Endodermal cell (in vitro differentiated cells): ENCODE results near the gene LSM4. TPM values are rescaled to one million over a fixed set of nuclear protein-coding genes. Genes with fewer than 3 reads are reported as not detected.

Source experiments
- DNase-seq: peaks from one replicate; pipeline ENCODE4 v3.0.0-alpha.2; 2017
- H3K27ac ChIP-seq: 2 replicates; pipeline ENCODE4 v1.5.1; 2013; ENCODE audit warnings: mild to moderate bottlenecking, low read depth, low read length, moderate library complexity
- H3K27me3 ChIP-seq: 2 replicates; pipeline ENCODE4 v1.6.1; 2013; ENCODE audit warnings: mild to moderate bottlenecking, low read length, moderate library complexity; ENCODE audit not compliant: insufficient read depth, control insufficient read depth, poor library complexity, severe bottlenecking
- H3K36me3 ChIP-seq: 2 replicates; pipeline ENCODE4 v1.7.0; 2013; ENCODE audit warnings: mild to moderate bottlenecking, low read length, moderate library complexity; ENCODE audit not compliant: control insufficient read depth, insufficient read depth
- H3K4me1 ChIP-seq: one replicate; pipeline ENCODE4 v1.7.0; 2013; ENCODE audit warnings: low read length; ENCODE audit not compliant: control insufficient read depth, insufficient read depth
- H3K4me3 ChIP-seq: 2 replicates; pipeline ENCODE4 v1.5.1; 2013; ENCODE audit warnings: mild to moderate bottlenecking, low read length, moderate library complexity
- H3K9ac ChIP-seq: 2 replicates; pipeline ENCODE4 v1.6.1; 2013; ENCODE audit warnings: mild to moderate bottlenecking, low read length, moderate library complexity; ENCODE audit not compliant: poor library complexity, severe bottlenecking; ENCODE audit errors: extremely low read depth
- H3K9me3 ChIP-seq: 2 replicates; pipeline ENCODE4 v1.6.1; 2013; ENCODE audit warnings: mild to moderate bottlenecking, low read length, moderate library complexity; ENCODE audit not compliant: control insufficient read depth
- H3K27ac Mint-ChIP-seq: 2 replicates; pipeline ENCODE4 v1.8.0; 2020; ENCODE audit warnings: mixed read lengths
- H3K27me3 Mint-ChIP-seq: 2 replicates; pipeline ENCODE4 v1.8.0; 2021; ENCODE audit warnings: mild to moderate bottlenecking, mixed read lengths; ENCODE audit not compliant: insufficient read depth
- H3K36me3 Mint-ChIP-seq: 2 replicates; pipeline ENCODE4 v1.8.0; 2020; ENCODE audit warnings: low read depth, mixed read lengths
- H3K4me1 Mint-ChIP-seq: 2 replicates; pipeline ENCODE4 v1.8.0; 2020; ENCODE audit warnings: mixed read lengths
- H3K4me3 Mint-ChIP-seq: 2 replicates; pipeline ENCODE4 v1.8.0; 2020; ENCODE audit warnings: mild to moderate bottlenecking, moderate library complexity, mixed read lengths
- H3K9me3 Mint-ChIP-seq: 2 replicates; pipeline ENCODE4 v1.8.0; 2020; ENCODE audit warnings: mild to moderate bottlenecking, mixed read lengths
- WGBS, 2 experiments: methylation state at CpG; one replicate each; pipeline versions ENCODE4 v1.1.5 to v1.1.7; 2013; ENCODE audit warnings: missing lambda C conversion rate in 2 of 2, mixed read lengths in 1 of 2; ENCODE audit not compliant: insufficient coverage in 1 of 2, insufficient read length in 1 of 2; 5-methylcytosine and 5-hydroxymethylcytosine counted together
- total RNA-seq, 2 donors: library from RNA; stranded (reverse); fragmentation: NEBNext Ultra II Directional in 1 of 2; extraction: Animal tissue kit (Norgen Biotek cat#: 25700) in 1 of 2; gene quantifications; 2 replicates in 1 of 2; 3 replicates in 1 of 2; pipeline ENCODE4 v1.2.1, GENCODE V29; 2021
- TF ChIP-seq, protein P1 (sequence below): fragments of 200-600 bp; sonication (generic); conservative IDR thresholded peaks from 2 replicates; pipeline ENCODE4 v1.5.0; 2021; ENCODE audit warnings: antibody characterized with exemption, mild to moderate bottlenecking

LSM4 gene
- total RNA-seq, 2 donors from 2014 or later: 252 to 276 TPM

- TF ChIP-seq, protein P1, sequence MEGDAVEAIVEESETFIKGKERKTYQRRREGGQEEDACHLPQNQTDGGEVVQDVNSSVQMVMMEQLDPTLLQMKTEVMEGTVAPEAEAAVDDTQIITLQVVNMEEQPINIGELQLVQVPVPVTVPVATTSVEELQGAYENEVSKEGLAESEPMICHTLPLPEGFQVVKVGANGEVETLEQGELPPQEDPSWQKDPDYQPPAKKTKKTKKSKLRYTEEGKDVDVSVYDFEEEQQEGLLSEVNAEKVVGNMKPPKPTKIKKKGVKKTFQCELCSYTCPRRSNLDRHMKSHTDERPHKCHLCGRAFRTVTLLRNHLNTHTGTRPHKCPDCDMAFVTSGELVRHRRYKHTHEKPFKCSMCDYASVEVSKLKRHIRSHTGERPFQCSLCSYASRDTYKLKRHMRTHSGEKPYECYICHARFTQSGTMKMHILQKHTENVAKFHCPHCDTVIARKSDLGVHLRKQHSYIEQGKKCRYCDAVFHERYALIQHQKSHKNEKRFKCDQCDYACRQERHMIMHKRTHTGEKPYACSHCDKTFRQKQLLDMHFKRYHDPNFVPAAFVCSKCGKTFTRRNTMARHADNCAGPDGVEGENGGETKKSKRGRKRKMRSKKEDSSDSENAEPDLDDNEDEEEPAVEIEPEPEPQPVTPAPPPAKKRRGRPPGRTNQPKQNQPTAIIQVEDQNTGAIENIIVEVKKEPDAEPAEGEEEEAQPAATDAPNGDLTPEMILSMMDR: no peak
These were observed 57.8 kb downstream of the LSM4 start for GRCh38 chr19:18264971-18265540.

GRCh38 chr19:18264137-18264854 lies 58.6 kb downstream of the LSM4 start:
- Histone ChIP-seq H3K4me3 (no peak overlapping the region), H3K4me1 (no peaks in the 10 kb centered on the region), H3K36me3 (no peaks in the 10 kb centered on the region), H3K27me3 (no peaks in the 10 kb centered on the region), H3K9ac (no peak overlapping the region), H3K27ac (no peak overlapping the region), H3K9me3 (no peaks in the 10 kb centered on the region)
- TF ChIP-seq, protein P1: no peak
- WGBS, 2 experiments: 92 to 98% methylated on average over 13 to 23 of the region's 23 CpGs
- Mint-ChIP-seq H3K9me3 (no peaks in the 10 kb centered on the region), H3K36me3 (peaks cover 18% of the 10 kb centered on the region), H3K27ac (no peak overlapping the region), H3K27me3 (peaks cover 17% of the 10 kb centered on the region), H3K4me1 (no peaks in the 10 kb centered on the region), H3K4me3 (no peak overlapping the region)
- no peak for DNase-seq

More at GRCh38 chr19:18264971-18265540, 57.8 kb downstream of the LSM4 start:
- H3K4me1 ChIP-seq: no peaks in the 10 kb centered on the region
- no peaks in the 10 kb centered on the region for H3K36me3 ChIP-seq
- Mint-ChIP-seq H3K27me3 (peaks cover 12% of the 10 kb centered on the region), H3K4me1 (no peaks in the 10 kb centered on the region), H3K27ac (no peak overlapping the region), H3K9me3 (no peaks in the 10 kb centered on the region), H3K36me3 (peaks cover 18% of the 10 kb centered on the region), H3K4me3 (no peak overlapping the region)
- no peaks in the 10 kb centered on the region for H3K9me3 ChIP-seq
- H3K27me3 ChIP-seq: no peaks in the 10 kb centered on the region
- no peak overlapping the region for H3K9ac ChIP-seq
- H3K27ac ChIP-seq: no peak overlapping the region
- WGBS, 2 experiments: 93 to 96% methylated on average over 14 to 23 of the region's 23 CpGs
- DNase-seq: no peak
- H3K4me3 ChIP-seq: no peak overlapping the region

- H3K9me3 ChIP-seq: no peaks in the 10 kb centered on the region
- Mint-ChIP-seq H3K27me3 (peaks cover 22% of the 10 kb centered on the region), H3K36me3 (peaks cover 16% of the 10 kb centered on the region), H3K4me1 (no peaks in the 10 kb centered on the region), H3K27ac (no peak overlapping the region), H3K4me3 (no peak overlapping the region), H3K9me3 (no peaks in the 10 kb centered on the region)
- no peaks in the 10 kb centered on the region for H3K27me3 ChIP-seq
- WGBS, 2 experiments: 88 to 100% methylated on average over 7 to 16 of the region's 16 CpGs
- no peaks in the 10 kb centered on the region for H3K36me3 ChIP-seq
- H3K4me1 ChIP-seq: no peaks in the 10 kb centered on the region
- no peak overlapping the region for H3K9ac ChIP-seq
- H3K4me3 ChIP-seq: no peak overlapping the region
- no peak overlapping the region for H3K27ac ChIP-seq
- TF ChIP-seq, protein P1: no peak
- no peak for DNase-seq
These were observed 59.3 kb downstream of the LSM4 start for GRCh38 chr19:18263324-18264136.
